ENCODE results near the gene EIF4B. TPM values are rescaled to one million over a fixed set of nuclear protein-coding genes. Genes with fewer than 3 reads are reported as not detected.
"Not testable (repeated sequence)": the region's sequence is repeated elsewhere in the genome, so short reads cannot be mapped to it uniquely, and the experiment has no call there.

EIF4B gene
- total RNA-seq, 2 donors from 2014 or later = 596 to 655 TPM

- Histone ChIP-seq H3K27me3 (ENCODE audit: control insufficient read depth, insufficient read depth, low read length, poor library complexity, severe bottlenecking) (no peaks in the 10 kb centered on the region), H3K36me3 (ENCODE audit: control insufficient read depth, insufficient read depth, low read length) (peaks cover 22% of the 10 kb centered on the region), H3K4me3 (ENCODE audit: low read length) (peak overlapping the region; percentile 98), H3K9ac (ENCODE audit: extremely low read depth, low read length, poor library complexity, severe bottlenecking) (peak overlapping the region; percentile 88), H3K9me3 (ENCODE audit: control insufficient read depth, low read length) (no peaks in the 10 kb centered on the region), H3K4me1 (ENCODE audit: control insufficient read depth, insufficient read depth, low read length) (peaks cover 3% of the 10 kb centered on the region), H3K27ac (ENCODE audit: low read depth, low read length) (peak overlapping the region; percentile 35)
- DNase-seq = peak; percentile 83
- Mint-ChIP-seq H3K27me3 (ENCODE audit: insufficient read depth) (peaks cover 2% of the 10 kb centered on the region), H3K36me3 (ENCODE audit: low read depth) (peaks cover 28% of the 10 kb centered on the region), H3K4me1 (peaks cover 35% of the 10 kb centered on the region), H3K4me3 (peak overlapping the region; percentile 100), H3K27ac (peak overlapping the region; percentile 98), H3K9me3 (no peaks in the 10 kb centered on the region)
- TF ChIP-seq CTCF (conservative IDR thresholded peaks at IDR 0.05) = no peak
- 11 to 24% methylated on average over 16 to 27 of the region's 28 CpGs for WGBS, 2 experiments (ENCODE audit: insufficient coverage in 1 of 2, insufficient read length in 1 of 2)
These were observed 856 bp upstream of the EIF4B start for GRCh38 chr12:53005215-53005985.

GRCh38 chr12:53006810-53007309 is 604 bp downstream of the EIF4B start:
- H3K9ac ChIP-seq (ENCODE audit: extremely low read depth, low read length, poor library complexity, severe bottlenecking) = peak overlapping the region; percentile 100
- peaks cover 42% of the 10 kb centered on the region for H3K36me3 Mint-ChIP-seq (ENCODE audit: low read depth)

GRCh38 chr12:53007343-53007742 is 1.1 kb downstream of the EIF4B start:
- H3K4me3 Mint-ChIP-seq = peak overlapping the region; percentile 100
- peak overlapping the region; percentile 100 for H3K27ac Mint-ChIP-seq
- peaks cover 5% of the 10 kb centered on the region for H3K4me1 ChIP-seq (ENCODE audit: control insufficient read depth, insufficient read depth, low read length)
- H3K36me3 ChIP-seq (ENCODE audit: control insufficient read depth, insufficient read depth, low read length) = peaks cover 38% of the 10 kb centered on the region
- no peaks in the 10 kb centered on the region for H3K27me3 Mint-ChIP-seq (ENCODE audit: insufficient read depth)
- H3K27me3 ChIP-seq (ENCODE audit: control insufficient read depth, insufficient read depth, low read length, poor library complexity, severe bottlenecking) = no peaks in the 10 kb centered on the region
- no peak for TF ChIP-seq CTCF (conservative IDR thresholded peaks at IDR 0.05)
- H3K36me3 Mint-ChIP-seq (ENCODE audit: low read depth) = peaks cover 46% of the 10 kb centered on the region
- peaks cover 46% of the 10 kb centered on the region for H3K4me1 Mint-ChIP-seq
- no peaks in the 10 kb centered on the region for H3K9me3 Mint-ChIP-seq
- H3K9me3 ChIP-seq (ENCODE audit: control insufficient read depth, low read length) = no peaks in the 10 kb centered on the region
- 19% methylated on average over 2 of the region's 4 CpGs; no CpG with 5 or more reads in 1 of the 2 experiments for WGBS, 2 experiments (ENCODE audit: insufficient coverage in 1 of 2, insufficient read length in 1 of 2)
- H3K9ac ChIP-seq (ENCODE audit: extremely low read depth, low read length, poor library complexity, severe bottlenecking) = peak overlapping the region; percentile 100
- DNase-seq = no peak
- no peak overlapping the region for H3K27ac ChIP-seq (ENCODE audit: low read depth, low read length)
- H3K4me3 ChIP-seq (ENCODE audit: low read length) = peak overlapping the region; percentile 98

More at GRCh38 chr12:53006810-53007309, 604 bp downstream of the EIF4B start:
- Histone ChIP-seq H3K9me3 (ENCODE audit: control insufficient read depth, low read length) (no peaks in the 10 kb centered on the region), H3K27ac (ENCODE audit: low read depth, low read length) (peak overlapping the region; percentile 94), H3K4me1 (ENCODE audit: control insufficient read depth, insufficient read depth, low read length) (peaks cover 3% of the 10 kb centered on the region), H3K36me3 (ENCODE audit: control insufficient read depth, insufficient read depth, low read length) (peaks cover 35% of the 10 kb centered on the region), H3K27me3 (ENCODE audit: control insufficient read depth, insufficient read depth, low read length, poor library complexity, severe bottlenecking) (no peaks in the 10 kb centered on the region), H3K4me3 (ENCODE audit: low read length) (peak overlapping the region; percentile 98)
- Mint-ChIP-seq H3K27ac (peak overlapping the region; percentile 100), H3K4me3 (peak overlapping the region; percentile 100), H3K9me3 (no peaks in the 10 kb centered on the region), H3K27me3 (ENCODE audit: insufficient read depth) (no peaks in the 10 kb centered on the region), H3K4me1 (peaks cover 44% of the 10 kb centered on the region)
- TF ChIP-seq CTCF (conservative IDR thresholded peaks at IDR 0.05) = no peak
- WGBS, 2 experiments (ENCODE audit: insufficient coverage in 1 of 2, insufficient read length in 1 of 2) = 0% methylated on average over 14 to 38 of the region's 38 CpGs
- peak; percentile 94 for DNase-seq

GRCh38 chr12:53008760-53009159 is 2.5 kb downstream of the EIF4B start:
- H3K9me3 Mint-ChIP-seq; H3K27me3 ChIP-seq (ENCODE audit: control insufficient read depth, insufficient read depth, low read length, poor library complexity, severe bottlenecking); H3K4me1 ChIP-seq (ENCODE audit: control insufficient read depth, insufficient read depth, low read length); H3K9me3 ChIP-seq (ENCODE audit: control insufficient read depth, low read length); H3K27me3 Mint-ChIP-seq (ENCODE audit: insufficient read depth); DNase-seq; H3K27ac ChIP-seq (ENCODE audit: low read depth, low read length): not testable (repeated sequence)
- peaks cover 50% of the 10 kb centered on the region for H3K36me3 ChIP-seq (ENCODE audit: control insufficient read depth, insufficient read depth, low read length)
- WGBS, 2 experiments (ENCODE audit: insufficient coverage in 1 of 2, insufficient read length in 1 of 2) = 85 to 90% methylated on average over 15 of the region's 15 CpGs
- peak overlapping the region; percentile 98 for H3K4me3 ChIP-seq (ENCODE audit: low read length)
- H3K4me3 Mint-ChIP-seq = peak overlapping the region; percentile 100
- peak overlapping the region; percentile 88 for H3K27ac Mint-ChIP-seq
- peaks cover 46% of the 10 kb centered on the region for H3K4me1 Mint-ChIP-seq
- H3K36me3 Mint-ChIP-seq (ENCODE audit: low read depth) = peaks cover 54% of the 10 kb centered on the region
- H3K9ac ChIP-seq (ENCODE audit: extremely low read depth, low read length, poor library complexity, severe bottlenecking) = peak overlapping the region; percentile 100

Measured in endodermal cell (in vitro differentiated cells).